ENCODE results near the gene PPP1R3F.

- no peak for TF ChIP-seq CTCF (IDR thresholded peaks at IDR 0.05; ENCODE audit: low read depth, low read length)
- TF ChIP-seq EZH2phosphoT487 (IDR thresholded peaks at IDR 0.05; ENCODE audit: low read depth): no peak
Measured at GRCh38 chrX:49260221-49260985, 9.2 kb upstream of the PPP1R3F start.
